LNCAP (cell line): Measurements from ENCODE around the gene KATNB1.

Experiments used
- TF ChIP-seq, protein P1 (sequence below): fragments of 450-650 bp; IDR thresholded peaks from 2 replicates; pipeline ENCODE4 v1.5.1; 2017; ENCODE audit warnings: mild to moderate bottlenecking

The KATNB1 gene

DNA sequence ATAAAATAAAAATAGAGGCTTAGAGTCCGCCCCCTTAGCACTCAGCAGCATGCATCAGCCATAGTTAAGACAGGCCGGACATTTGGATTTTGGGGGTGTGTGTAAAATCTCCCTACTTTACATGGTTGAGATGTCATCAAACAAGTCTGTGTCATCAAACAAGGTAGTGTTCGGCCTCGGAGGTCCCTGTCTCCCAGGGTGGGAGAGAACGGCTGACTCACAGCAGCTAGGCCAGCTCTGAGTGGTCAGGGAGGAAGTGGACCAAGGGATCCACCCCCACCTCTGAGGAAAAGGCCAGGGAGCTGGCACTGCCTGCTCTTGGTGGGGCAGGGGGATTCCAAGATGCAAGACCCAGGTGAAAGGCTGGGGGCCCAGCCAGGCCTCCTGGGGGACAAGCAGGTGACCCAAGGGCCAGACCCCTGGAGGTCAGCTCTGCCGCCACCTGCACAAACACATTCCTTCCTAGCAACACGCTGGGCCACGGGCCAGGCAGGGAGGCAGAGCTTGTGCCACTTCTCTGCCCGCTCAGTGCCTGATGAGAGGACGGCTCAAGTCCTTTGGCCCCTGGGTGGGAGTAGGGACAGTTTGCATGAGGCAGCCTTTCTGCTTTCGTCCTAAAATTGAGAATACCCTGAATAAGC is 38.2 kb downstream of the KATNB1 start:
- TF ChIP-seq, protein P1, sequence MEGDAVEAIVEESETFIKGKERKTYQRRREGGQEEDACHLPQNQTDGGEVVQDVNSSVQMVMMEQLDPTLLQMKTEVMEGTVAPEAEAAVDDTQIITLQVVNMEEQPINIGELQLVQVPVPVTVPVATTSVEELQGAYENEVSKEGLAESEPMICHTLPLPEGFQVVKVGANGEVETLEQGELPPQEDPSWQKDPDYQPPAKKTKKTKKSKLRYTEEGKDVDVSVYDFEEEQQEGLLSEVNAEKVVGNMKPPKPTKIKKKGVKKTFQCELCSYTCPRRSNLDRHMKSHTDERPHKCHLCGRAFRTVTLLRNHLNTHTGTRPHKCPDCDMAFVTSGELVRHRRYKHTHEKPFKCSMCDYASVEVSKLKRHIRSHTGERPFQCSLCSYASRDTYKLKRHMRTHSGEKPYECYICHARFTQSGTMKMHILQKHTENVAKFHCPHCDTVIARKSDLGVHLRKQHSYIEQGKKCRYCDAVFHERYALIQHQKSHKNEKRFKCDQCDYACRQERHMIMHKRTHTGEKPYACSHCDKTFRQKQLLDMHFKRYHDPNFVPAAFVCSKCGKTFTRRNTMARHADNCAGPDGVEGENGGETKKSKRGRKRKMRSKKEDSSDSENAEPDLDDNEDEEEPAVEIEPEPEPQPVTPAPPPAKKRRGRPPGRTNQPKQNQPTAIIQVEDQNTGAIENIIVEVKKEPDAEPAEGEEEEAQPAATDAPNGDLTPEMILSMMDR: no peak

DNA sequence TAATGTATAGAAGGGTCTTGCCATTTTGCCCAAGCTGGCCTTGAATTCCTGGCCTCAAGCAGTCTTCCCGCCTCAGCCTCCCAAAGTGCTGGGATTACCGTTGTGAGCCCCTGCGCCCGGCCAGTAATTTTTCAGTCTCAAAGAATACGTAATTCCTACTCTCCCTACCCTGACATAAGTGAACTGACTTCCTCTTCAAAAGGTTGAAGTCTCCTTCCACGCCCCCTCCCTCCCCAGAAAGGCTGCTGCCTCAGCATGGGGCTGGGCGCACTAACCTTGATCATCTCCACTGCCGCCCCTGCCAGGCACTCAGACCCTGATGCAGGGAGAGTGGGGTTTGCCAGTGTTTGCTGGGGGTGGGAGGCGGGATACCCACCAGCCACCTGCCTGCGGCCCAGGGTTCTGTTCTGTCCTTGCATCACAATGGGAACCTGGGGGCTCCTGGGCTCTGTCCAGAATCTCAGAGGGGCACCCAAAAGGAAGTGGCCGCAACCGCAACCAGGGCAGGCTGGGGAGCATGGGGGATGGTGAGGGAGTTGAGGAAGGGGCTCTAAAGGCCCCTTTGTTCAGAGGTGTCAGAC is 39.2 kb downstream of the KATNB1 start:
- TF ChIP-seq, protein P1: no peak

DNA sequence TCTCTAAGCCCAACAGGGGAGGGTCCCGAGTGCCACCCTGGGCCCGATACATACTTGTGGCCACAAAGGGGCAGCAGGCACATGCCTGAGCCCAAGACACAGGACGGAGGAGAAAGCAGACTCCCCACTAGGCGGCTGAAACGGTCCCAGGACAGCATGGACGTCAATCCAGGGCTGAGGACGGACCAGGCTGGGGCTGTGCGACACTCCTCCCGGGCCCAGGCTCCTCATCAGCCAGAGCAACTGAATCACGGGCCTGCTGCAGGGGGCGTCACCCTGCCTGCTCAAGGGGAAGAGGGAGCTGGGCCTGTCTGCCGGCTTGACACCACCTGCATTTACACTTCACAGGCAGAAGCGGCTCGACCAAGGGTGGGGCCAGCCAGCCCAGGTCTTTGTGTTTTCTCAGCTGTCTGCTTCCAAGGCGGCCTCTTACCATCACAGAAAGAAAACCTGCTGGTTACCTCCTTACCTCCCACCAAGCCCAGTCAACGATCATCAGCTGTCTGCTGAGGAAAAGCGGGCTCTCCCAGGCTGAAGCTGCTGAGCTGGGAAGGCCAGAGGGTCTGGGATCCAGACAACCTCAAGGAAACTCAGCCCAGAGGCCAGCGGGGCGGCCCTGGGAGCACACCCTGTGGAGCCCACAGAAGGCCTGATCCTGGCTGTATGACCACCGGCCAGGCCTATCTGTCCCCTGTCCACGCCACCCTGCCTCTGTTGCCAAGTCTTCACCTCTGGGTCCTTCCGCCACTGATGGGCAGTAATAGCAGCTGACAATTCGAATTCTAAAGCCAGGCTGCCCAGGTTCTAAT is 40.3 kb downstream of the KATNB1 start:
- TF ChIP-seq, protein P1: peak; percentile 67

DNA sequence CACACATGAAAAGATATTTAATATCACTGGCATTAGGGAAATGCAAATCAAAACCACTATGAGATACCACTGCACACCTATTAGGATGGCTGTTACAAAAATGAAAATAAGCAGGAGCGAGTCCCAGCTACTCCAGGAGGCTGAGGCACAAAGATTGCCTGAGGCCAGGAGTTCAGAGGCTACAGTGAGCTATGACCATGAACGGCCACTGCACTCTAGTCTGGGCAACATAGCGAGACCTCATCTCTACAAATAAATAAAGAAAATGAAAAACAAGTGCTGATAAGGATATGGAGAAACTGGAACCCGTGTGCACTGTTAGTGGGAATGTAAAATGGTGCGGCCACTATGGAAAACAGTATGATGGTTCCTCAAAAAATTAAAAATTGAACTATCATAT is 43.1 kb downstream of the KATNB1 start:
- TF ChIP-seq, protein P1: no peak

DNA sequence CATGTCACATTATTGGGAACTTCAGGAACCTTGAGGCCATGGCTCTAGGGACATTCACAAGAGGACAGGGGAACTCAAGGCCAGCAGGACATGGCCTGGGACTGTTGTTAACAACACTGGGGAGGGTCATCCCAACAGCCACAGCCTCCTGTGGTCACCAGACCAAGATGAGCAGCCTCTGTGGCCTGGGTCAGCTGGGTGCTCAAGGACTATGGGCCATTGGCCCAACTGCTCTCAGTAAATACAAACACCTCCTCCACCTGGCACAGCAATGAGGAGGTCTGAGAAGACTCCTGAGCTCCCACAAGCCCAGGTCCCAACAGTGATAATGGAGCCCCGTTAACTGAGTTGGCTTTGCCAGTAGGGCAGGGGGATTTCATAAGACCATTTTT is 45.8 kb downstream of the KATNB1 start:
- TF ChIP-seq, protein P1: no peak

DNA sequence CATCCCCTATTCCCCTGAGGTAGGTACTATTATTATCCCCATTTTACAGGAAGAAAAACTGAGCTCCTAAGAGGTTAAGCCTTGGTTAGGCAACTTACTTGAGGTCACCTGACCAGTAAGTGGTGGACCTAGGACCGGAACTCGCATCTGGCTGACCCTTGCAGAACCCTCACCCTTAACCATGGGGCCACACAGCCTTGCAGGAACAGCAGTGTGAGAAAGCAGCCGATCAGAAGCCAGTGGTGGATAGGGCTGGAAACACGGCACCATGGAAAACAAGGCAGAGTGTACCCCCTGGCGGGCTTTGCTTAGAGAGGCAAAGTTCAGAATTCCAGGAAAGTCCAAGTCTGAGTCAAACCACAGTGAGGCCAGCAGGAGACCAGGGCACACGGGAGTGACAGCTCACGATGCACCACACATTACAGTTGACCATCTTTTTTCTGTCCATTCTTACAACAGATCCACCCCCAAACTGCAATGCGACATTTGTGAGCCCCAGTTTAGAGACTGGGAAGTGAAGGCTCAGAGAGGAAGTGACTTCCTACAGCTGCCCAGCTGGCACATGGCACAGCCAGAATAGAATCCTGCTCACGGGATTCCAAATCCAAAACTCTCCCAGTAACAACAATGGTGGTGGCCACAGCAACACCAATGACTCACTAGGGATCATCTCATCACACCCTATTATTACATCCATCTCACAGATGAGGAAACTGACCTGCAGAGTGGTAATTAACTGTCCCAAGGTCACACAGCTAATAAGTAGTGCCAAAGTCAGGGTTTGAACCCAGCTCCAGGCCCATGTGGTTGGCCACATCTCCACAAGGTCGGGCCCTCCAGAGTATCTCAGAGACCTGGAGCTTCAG is 46.4 kb downstream of the KATNB1 start:
- TF ChIP-seq, protein P1: no peak

DNA sequence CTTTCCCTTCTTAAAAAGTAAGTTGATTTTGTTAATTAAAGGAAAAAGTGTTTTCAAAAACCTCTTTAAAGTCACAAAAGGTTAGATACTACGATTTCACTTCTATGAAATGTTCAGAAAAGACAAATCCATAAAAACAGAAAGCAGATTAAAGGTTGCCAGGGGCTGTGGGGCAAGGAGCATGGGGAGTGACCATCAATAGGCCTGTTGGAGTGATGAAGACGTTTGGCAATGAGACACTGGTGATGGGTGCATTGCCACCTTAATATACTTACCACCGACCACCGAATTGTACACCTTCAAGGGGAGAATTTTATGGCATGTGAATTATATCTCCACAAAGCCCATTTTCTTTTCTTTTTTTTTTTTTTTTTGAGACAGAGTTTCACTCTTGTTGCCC is 47.5 kb downstream of the KATNB1 start:
- TF ChIP-seq, protein P1: no peak
